ENCODE data around the gene ZNRF3. TPM values are rescaled to one million over a fixed set of nuclear protein-coding genes. Genes with fewer than 3 reads are reported as not detected.
"Not testable (repeated sequence)": the region's sequence is repeated elsewhere in the genome, so short reads cannot be mapped to it uniquely, and the experiment has no call there.

Gene ZNRF3
- total and polyA plus RNA-seq, 9 donors, result 5.5 to 8.7 (median 8.1) TPM

DNA sequence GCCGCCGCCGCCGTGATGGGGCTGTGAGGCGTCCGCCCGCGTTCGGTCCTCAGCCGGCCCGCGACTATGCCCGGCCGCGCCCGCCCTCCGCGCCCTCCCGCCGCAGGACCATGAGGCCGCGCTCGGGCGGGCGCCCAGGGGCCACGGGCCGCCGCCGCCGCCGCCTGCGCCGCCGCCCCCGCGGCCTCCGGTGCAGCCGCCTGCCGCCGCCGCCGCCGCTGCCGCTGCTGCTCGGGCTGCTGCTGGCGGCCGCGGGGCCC lies 215 bp downstream of the ZNRF3 start:
- Histone ChIP-seq H3K36me3 (ENCODE audit: control insufficient read depth, insufficient read depth, low read length) (no peaks in the 10 kb centered on the region), H3K27me3 (ENCODE audit: control insufficient read depth, insufficient read depth, low read length) (peaks cover 10% of the 10 kb centered on the region), H3K27ac (ENCODE audit: low read length) (peak overlapping the region; percentile 47), H3K4me1 (ENCODE audit: control insufficient read depth, insufficient read depth, low read length) (peaks cover 25% of the 10 kb centered on the region), H3K9me3 (replicated peaks; ENCODE audit: control insufficient read depth, low read depth, low read length) (no peaks in the 10 kb centered on the region), H3K4me3 (ENCODE audit: low read length) (peak overlapping the region; percentile 41)
- no peak for DNase-seq
- WGBS (ENCODE audit: insufficient coverage), result under 1% methylated on average over 48 of the region's 48 CpGs

DNA sequence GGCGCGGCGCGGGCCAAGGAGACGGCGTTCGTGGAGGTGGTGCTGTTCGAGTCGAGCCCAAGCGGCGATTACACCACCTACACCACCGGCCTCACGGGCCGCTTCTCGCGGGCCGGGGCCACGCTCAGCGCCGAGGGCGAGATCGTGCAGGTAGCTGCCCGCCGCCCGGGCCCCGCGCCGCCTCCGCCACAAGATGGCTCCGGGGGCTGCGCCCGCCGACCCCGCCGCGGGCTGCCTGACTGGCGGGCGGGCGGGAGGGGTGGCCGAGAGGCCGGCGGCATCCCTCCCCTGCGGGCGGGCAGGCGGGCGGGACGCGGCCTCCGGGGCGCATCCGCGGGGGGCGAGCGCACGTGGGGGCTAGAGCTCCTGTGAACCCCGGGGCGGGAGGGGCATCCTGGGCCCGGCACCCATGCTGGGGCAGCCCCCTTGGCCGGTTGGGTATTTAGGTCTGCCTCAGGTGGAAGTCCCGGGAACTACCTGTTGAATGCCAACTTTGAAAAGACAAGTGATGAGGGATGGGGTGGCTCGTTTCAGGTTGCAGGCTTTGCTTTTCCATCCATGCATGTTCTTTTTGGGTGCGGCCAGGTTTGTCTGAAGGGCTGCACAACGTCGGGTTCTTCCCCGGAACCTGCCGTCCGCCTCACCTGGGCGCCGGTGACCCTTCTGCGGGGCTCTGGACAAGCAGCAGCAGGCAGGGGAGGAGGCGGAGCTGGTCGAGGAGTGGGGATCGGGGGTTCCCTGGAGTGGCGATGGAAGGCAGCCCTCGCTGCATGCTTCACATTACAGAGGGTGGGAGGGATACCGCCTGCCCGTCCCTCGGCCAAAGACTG lies 760 bp downstream of the ZNRF3 start:
- Histone ChIP-seq H3K27ac (ENCODE audit: low read length) (no peak overlapping the region), H3K27me3 (ENCODE audit: control insufficient read depth, insufficient read depth, low read length) (peaks cover 10% of the 10 kb centered on the region), H3K4me3 (ENCODE audit: low read length) (peak overlapping the region; percentile 64), H3K4me1 (ENCODE audit: control insufficient read depth, insufficient read depth, low read length) (peaks cover 25% of the 10 kb centered on the region), H3K9me3 (replicated peaks; ENCODE audit: control insufficient read depth, low read depth, low read length) (no peaks in the 10 kb centered on the region), H3K36me3 (ENCODE audit: control insufficient read depth, insufficient read depth, low read length) (no peaks in the 10 kb centered on the region)
- WGBS (ENCODE audit: insufficient coverage), result 1% methylated on average over 70 of the region's 78 CpGs
- DNase-seq, result peak; percentile 52

DNA sequence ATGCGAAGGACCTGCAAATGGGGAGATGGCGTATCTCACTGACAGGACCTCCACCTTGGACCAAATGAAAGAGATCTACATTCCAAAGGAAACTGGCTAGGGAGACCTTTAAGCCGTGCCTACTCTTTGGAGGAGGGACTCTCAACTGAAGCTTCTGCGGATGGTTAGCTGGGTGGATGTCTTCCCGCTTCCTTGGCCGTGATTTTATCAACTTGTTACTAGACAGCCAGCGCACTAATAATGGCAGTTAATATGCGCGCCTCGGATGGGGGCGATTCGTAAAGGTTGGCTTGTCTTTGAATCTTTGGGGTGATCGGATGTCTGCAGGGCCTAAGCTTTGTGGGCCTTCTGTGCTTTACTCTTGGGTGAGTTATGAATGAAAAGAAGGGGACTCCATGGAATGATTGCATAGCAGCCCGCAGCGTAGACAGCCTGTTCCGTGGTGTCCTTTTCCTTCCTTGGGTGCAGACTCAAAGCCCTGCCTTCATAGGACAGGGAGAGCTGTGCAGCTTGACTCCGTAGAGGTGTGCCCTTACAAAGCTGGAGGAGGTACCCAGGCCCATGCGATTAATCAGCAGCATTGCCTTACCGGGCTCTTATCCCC lies 1.5 kb downstream of the ZNRF3 start:
- no peaks in the 10 kb centered on the region for H3K36me3 ChIP-seq (ENCODE audit: control insufficient read depth, insufficient read depth, low read length)
- H3K9me3 ChIP-seq (replicated peaks; ENCODE audit: control insufficient read depth, low read depth, low read length), result no peaks in the 10 kb centered on the region
- peaks cover 25% of the 10 kb centered on the region for H3K4me1 ChIP-seq (ENCODE audit: control insufficient read depth, insufficient read depth, low read length)
- H3K27me3 ChIP-seq (ENCODE audit: control insufficient read depth, insufficient read depth, low read length), result peaks cover 10% of the 10 kb centered on the region
- 41% methylated on average over 11 of the region's 19 CpGs for WGBS (ENCODE audit: insufficient coverage)
- peak; percentile 21 for DNase-seq
- no peak overlapping the region for H3K27ac ChIP-seq (ENCODE audit: low read length)
- H3K4me3 ChIP-seq (ENCODE audit: low read length), result peak overlapping the region; percentile 64

DNA sequence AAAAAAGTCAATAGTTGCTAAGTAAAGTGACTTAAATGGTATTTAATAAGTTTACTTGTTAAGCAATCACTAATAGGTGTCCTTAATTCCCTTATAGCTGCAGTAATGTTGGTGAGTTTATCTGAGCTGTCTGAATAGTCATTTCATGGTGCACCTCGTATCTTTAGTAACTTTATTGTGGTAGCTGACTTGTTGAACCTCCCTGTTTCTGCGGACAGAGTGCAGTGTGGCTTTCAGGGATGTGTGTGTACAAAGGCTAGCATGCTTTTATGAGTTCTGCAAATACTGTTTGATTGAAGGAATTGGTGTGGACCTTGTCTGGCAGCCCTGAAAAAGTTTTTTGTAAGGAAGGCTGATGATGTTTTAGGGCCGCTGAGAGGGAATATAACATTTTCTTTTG lies 2.6 kb downstream of the ZNRF3 start:
- Histone ChIP-seq H3K4me1 (ENCODE audit: control insufficient read depth, insufficient read depth, low read length) (peaks cover 21% of the 10 kb centered on the region), H3K36me3 (ENCODE audit: control insufficient read depth, insufficient read depth, low read length) (no peaks in the 10 kb centered on the region), H3K4me3 (ENCODE audit: low read length) (no peak overlapping the region), H3K27ac (ENCODE audit: low read length) (no peak overlapping the region), H3K27me3 (ENCODE audit: control insufficient read depth, insufficient read depth, low read length) (peaks cover 10% of the 10 kb centered on the region), H3K9me3 (replicated peaks; ENCODE audit: control insufficient read depth, low read depth, low read length) (no peaks in the 10 kb centered on the region)
- DNase-seq, result no peak
- WGBS (ENCODE audit: insufficient coverage), result 89% methylated on average over 3 of the region's 3 CpGs

DNA sequence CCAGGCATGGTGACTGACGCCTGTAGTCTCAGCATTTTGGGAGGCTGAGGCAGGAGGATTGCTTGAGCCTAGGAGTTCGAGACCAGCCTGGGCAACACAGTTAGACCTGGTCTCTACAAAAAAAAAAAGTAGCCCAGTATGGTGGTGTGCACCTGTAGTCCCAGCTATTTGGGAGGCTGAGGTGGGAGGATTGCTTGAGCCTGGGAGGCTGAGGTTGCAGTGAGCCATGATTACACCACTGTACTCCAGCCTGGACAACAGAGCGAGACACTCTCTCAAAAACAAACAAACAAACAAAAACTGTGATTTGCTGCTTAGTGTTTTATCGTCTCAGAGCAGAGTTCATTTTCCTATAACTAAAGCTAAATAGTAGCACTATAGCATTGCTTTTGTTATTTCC lies 3.3 kb downstream of the ZNRF3 start:
- not testable (repeated sequence) for H3K4me3 ChIP-seq (ENCODE audit: low read length); H3K27me3 ChIP-seq (ENCODE audit: control insufficient read depth, insufficient read depth, low read length); DNase-seq; H3K27ac ChIP-seq (ENCODE audit: low read length); H3K9me3 ChIP-seq (replicated peaks; ENCODE audit: control insufficient read depth, low read depth, low read length); H3K36me3 ChIP-seq (ENCODE audit: control insufficient read depth, insufficient read depth, low read length)
- 100% methylated on average over 1 of the region's 4 CpGs for WGBS (ENCODE audit: insufficient coverage)
- H3K4me1 ChIP-seq (ENCODE audit: control insufficient read depth, insufficient read depth, low read length), result peaks cover 21% of the 10 kb centered on the region

DNA sequence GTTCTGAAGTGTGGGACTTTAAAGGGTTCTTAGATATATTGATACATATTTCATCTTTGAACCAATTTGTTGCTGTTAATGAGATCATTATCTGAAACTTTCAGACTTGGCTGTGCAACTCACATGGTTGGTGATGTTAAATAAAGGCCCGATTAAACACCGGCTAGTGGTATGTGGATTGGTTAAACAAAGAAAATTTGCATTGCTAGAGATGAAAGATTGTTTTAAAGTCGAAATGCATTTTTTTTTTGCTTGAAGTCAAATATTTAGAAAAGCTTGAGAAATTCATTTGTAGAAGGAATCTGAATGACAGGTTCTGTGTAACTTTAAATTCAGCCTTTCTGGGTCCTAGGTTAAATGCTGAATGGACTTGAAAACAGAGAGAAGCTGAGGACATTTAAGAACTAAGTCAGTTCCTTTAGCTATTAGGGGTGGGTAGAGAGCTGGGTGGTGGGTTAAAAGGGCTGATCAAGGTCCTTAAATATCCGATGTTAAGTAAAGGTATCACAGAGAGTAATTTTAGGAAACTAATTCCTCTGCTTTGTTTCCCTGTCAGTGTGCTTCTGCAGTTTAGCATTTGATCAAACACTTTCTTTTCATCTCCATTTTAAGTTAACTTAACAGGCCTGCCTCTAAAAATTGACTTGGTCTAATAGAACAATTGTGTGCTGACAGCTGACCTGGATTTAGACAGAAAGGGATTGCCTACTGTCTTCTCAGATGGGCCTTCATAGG lies 4.5 kb downstream of the ZNRF3 start:
- H3K27me3 ChIP-seq (ENCODE audit: control insufficient read depth, insufficient read depth, low read length), result peaks cover 10% of the 10 kb centered on the region
- no peak overlapping the region for H3K27ac ChIP-seq (ENCODE audit: low read length)
- H3K36me3 ChIP-seq (ENCODE audit: control insufficient read depth, insufficient read depth, low read length), result no peaks in the 10 kb centered on the region
- H3K4me1 ChIP-seq (ENCODE audit: control insufficient read depth, insufficient read depth, low read length), result peaks cover 11% of the 10 kb centered on the region
- no peak overlapping the region for H3K4me3 ChIP-seq (ENCODE audit: low read length)
- WGBS (ENCODE audit: insufficient coverage), result 100% methylated on average over 3 of the region's 4 CpGs
- DNase-seq, result no peak
- no peaks in the 10 kb centered on the region for H3K9me3 ChIP-seq (replicated peaks; ENCODE audit: control insufficient read depth, low read depth, low read length)

DNA sequence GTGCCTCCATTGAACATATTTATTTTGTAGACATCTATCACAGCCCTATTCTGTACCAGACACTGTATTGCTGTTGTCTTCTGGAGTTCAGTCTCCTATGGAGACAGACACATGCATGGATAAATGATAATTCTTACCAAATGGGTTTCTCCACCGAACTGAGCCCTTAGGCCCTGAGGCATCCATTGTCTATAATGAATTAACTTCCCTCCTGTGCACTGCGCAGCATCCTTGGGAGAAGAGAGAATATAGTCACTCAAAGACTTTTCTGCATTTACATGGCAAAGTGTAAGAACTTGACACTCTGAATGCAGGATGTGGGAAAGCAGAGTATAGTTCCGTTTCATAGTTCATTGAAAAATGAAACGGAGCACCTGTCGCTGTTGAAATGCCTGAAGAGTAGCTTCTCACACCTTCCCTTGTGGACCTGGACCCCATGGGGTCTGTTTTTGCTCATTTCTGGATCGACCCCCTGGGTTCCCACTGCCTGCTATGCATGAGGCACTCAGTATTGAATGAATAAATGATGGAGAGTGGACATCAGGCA lies 6.2 kb downstream of the ZNRF3 start:
- WGBS (ENCODE audit: insufficient coverage), result 83% methylated on average over 3 of the region's 6 CpGs
- H3K36me3 ChIP-seq (ENCODE audit: control insufficient read depth, insufficient read depth, low read length), result no peaks in the 10 kb centered on the region
- H3K4me1 ChIP-seq (ENCODE audit: control insufficient read depth, insufficient read depth, low read length), result peaks cover 6% of the 10 kb centered on the region
- H3K4me3 ChIP-seq (ENCODE audit: low read length), result no peak overlapping the region
- H3K27me3 ChIP-seq (ENCODE audit: control insufficient read depth, insufficient read depth, low read length), result peaks cover 6% of the 10 kb centered on the region
- H3K9me3 ChIP-seq (replicated peaks; ENCODE audit: control insufficient read depth, low read depth, low read length), result no peaks in the 10 kb centered on the region
- DNase-seq, result no peak
- H3K27ac ChIP-seq (ENCODE audit: low read length), result no peak overlapping the region

DNA sequence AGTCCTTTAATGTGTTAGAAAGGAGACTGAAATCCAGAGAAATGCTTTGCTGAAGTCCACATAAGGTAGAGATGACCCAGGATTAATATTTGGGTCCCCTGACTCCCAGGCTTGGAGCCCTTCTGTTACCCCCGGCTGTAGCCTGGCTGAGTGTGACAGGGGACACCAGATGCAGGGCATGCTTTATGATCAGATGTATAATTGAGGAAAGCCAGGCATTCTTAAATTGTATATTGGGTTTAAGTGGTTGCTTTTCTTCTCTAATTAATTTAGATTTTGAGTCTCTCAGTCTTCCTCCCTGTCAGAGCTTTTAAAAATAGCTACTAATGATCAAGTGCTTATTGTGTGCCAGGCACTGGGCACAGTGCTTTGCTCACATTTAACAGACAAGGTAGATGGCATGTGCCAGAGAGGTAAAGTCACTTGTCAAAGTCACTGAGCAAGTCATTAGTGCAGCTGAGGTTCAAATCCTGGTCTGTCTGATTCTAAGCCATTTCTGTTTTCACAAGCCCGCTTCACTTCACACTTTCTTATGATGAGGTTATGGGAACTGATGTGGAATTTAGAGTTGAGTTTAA lies 7.9 kb downstream of the ZNRF3 start:
- no peak for DNase-seq
- H3K9me3 ChIP-seq (replicated peaks; ENCODE audit: control insufficient read depth, low read depth, low read length), result no peaks in the 10 kb centered on the region
- no peak overlapping the region for H3K27ac ChIP-seq (ENCODE audit: low read length)

DNA sequence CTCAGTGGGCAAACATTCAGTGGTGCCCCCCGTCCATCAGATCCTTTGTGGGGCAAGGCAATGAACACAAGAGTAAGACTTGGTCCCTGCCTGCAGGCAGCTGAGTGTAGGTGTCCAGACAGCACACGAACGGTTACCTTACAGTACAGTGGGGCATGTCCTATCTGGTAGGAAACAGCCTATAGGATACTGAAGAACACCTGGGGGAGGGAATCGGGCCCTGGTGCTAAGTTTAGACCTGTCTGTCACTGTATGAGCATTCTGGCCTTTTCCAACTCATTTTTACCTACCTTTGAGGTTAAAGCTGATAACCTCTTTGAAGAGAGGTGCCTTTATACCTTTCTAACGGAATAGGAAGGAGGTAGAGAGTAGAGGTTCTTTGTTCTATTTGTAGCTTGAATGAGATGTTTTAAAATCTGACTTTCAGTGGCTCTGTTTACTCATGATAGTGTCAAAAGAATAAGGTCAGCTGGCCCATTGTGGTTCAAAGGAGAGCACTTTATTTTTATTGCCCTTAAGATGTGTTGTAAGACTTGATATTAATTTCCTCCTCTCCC lies 8.9 kb downstream of the ZNRF3 start:
- WGBS (ENCODE audit: insufficient coverage), result 83% methylated on average over 4 of the region's 5 CpGs
- no peak for DNase-seq
- H3K4me3 ChIP-seq (ENCODE audit: low read length), result no peak overlapping the region
- no peaks in the 10 kb centered on the region for H3K27me3 ChIP-seq (ENCODE audit: control insufficient read depth, insufficient read depth, low read length)
- no peak overlapping the region for H3K27ac ChIP-seq (ENCODE audit: low read length)
- H3K36me3 ChIP-seq (ENCODE audit: control insufficient read depth, insufficient read depth, low read length), result no peaks in the 10 kb centered on the region
- no peaks in the 10 kb centered on the region for H3K9me3 ChIP-seq (replicated peaks; ENCODE audit: control insufficient read depth, low read depth, low read length)
- no peaks in the 10 kb centered on the region for H3K4me1 ChIP-seq (ENCODE audit: control insufficient read depth, insufficient read depth, low read length)

More for the DNA sequence above, 7.9 kb downstream of the ZNRF3 start:
- no peaks in the 10 kb centered on the region for H3K27me3 ChIP-seq (ENCODE audit: control insufficient read depth, insufficient read depth, low read length)
- H3K4me1 ChIP-seq (ENCODE audit: control insufficient read depth, insufficient read depth, low read length), result no peaks in the 10 kb centered on the region
- H3K4me3 ChIP-seq (ENCODE audit: low read length), result no peak overlapping the region
- WGBS (ENCODE audit: insufficient coverage), result no CpG with 5 or more reads among the region's 2 CpGs
- no peaks in the 10 kb centered on the region for H3K36me3 ChIP-seq (ENCODE audit: control insufficient read depth, insufficient read depth, low read length)

DNA sequence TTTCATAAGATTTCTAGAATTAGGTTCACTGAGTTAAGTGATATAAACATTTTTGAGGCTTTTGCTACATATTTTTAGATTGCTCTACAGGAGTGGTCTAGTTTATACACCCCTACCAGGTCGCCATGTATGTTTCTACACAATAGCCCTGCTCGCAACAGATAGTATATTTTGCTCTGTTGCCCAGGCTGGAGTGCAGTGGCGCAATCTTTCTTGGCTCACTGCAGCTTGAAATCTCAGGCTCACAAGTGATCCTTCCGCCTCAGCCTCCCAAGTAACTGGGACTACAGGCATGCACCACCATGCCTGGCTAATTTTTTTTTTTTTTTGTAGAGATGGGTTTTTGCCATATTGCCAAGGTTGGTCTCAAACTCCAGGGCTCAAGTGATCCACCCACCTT lies 10.4 kb downstream of the ZNRF3 start:
- WGBS (ENCODE audit: insufficient coverage), result 97% methylated on average over 3 of the region's 4 CpGs
- Histone ChIP-seq H3K4me3 (ENCODE audit: low read length) (no peak overlapping the region), H3K27me3 (ENCODE audit: control insufficient read depth, insufficient read depth, low read length) (no peaks in the 10 kb centered on the region), H3K4me1 (ENCODE audit: control insufficient read depth, insufficient read depth, low read length) (no peaks in the 10 kb centered on the region), H3K36me3 (ENCODE audit: control insufficient read depth, insufficient read depth, low read length) (no peaks in the 10 kb centered on the region), H3K27ac (ENCODE audit: low read length) (no peak overlapping the region), H3K9me3 (replicated peaks; ENCODE audit: control insufficient read depth, low read depth, low read length) (no peaks in the 10 kb centered on the region)
- no peak for DNase-seq
